ENCODE results near the gene ZNF81.

Gene ZNF81

GRCh38 chrX:47815901-47816845, 20.5 kb upstream of the ZNF81 start:
- H3K9me3 ChIP-seq: no peaks in the 10 kb centered on the region
- H3K4me3 ChIP-seq (ENCODE audit: low read depth in 1 of 2, low read length in 1 of 2): no peak overlapping the region
- TF ChIP-seq CTCF (IDR thresholded peaks at IDR 0.05): no peak
- H3K27me3 ChIP-seq: no peaks in the 10 kb centered on the region
- no peak overlapping the region for H3K27ac ChIP-seq
- no peaks in the 10 kb centered on the region for H3K4me1 ChIP-seq (ENCODE audit: control insufficient read depth in 1 of 2, insufficient read depth in 1 of 2, low read depth in 1 of 2, low read length in 1 of 2)
- no peaks in the 10 kb centered on the region for H3K36me3 ChIP-seq

- no peaks in the 10 kb centered on the region for H3K36me3 ChIP-seq
- no peaks in the 10 kb centered on the region for H3K9me3 ChIP-seq
- no peak for TF ChIP-seq CTCF (IDR thresholded peaks at IDR 0.05)
- H3K27ac ChIP-seq: no peak overlapping the region
- no peak overlapping the region for H3K4me3 ChIP-seq (ENCODE audit: low read depth in 1 of 2, low read length in 1 of 2)
- no peaks in the 10 kb centered on the region for H3K27me3 ChIP-seq
- H3K4me1 ChIP-seq (ENCODE audit: control insufficient read depth in 1 of 2, insufficient read depth in 1 of 2, low read depth in 1 of 2, low read length in 1 of 2): no peaks in the 10 kb centered on the region
These were observed 19.3 kb upstream of the ZNF81 start for GRCh38 chrX:47817421-47817820.

GRCh38 chrX:47817897-47818296, 18.8 kb upstream of the ZNF81 start:
- no peak for TF ChIP-seq CTCF (IDR thresholded peaks at IDR 0.05)
- H3K27ac ChIP-seq: no peak overlapping the region
- H3K4me1 ChIP-seq (ENCODE audit: control insufficient read depth in 1 of 2, insufficient read depth in 1 of 2, low read depth in 1 of 2, low read length in 1 of 2): no peaks in the 10 kb centered on the region
- no peak overlapping the region for H3K4me3 ChIP-seq (ENCODE audit: low read depth in 1 of 2, low read length in 1 of 2)
- no peaks in the 10 kb centered on the region for H3K27me3 ChIP-seq
- H3K9me3 ChIP-seq: no peaks in the 10 kb centered on the region
- no peaks in the 10 kb centered on the region for H3K36me3 ChIP-seq

DNA sequence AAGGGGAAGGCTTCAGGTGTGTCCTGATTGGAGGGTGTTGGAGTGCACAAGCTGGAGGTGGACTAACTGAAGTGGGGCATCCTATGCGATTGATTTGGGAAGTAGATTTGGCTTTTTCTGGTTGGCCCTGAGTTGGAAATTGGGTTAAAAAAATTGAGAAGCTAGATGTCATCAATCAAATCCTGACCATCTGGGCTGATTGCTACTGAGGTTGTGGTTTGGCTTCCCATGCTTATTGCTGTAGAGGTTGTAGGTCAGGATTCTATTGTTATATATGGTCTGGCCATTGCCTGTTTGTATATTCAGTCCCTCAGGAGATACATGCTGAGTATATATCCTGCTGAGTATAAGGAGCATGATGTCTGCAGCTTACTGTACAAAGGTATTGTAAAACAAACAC, 7.7 kb upstream of the ZNF81 start:
- Histone ChIP-seq H3K4me1 (ENCODE audit: control insufficient read depth in 1 of 2, insufficient read depth in 1 of 2, low read depth in 1 of 2, low read length in 1 of 2) (no peaks in the 10 kb centered on the region), H3K4me3 (ENCODE audit: low read depth in 1 of 2, low read length in 1 of 2) (no peak overlapping the region), H3K9me3 (no peaks in the 10 kb centered on the region), H3K36me3 (no peaks in the 10 kb centered on the region), H3K27ac (no peak overlapping the region), H3K27me3 (no peaks in the 10 kb centered on the region)
- TF ChIP-seq CTCF (IDR thresholded peaks at IDR 0.05): no peak

DNA sequence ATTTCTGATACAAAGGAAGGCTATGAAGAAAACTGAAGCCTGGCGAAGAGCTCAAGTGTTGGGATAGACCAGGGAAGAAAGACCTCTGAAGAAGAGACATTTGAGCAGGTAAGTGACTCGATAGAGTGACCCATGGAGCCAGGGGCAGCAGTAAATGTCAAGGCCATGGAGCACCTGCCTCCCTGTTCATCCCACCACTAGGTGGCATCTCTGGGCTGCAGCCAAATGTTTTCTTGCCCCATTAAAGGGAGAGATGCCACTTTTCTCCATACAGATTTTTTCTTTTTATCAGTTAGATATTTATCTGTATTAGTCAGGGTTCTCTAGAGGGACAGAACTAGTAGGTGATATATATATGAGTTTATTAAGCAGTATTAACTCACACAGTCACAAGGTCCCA, 4.9 kb upstream of the ZNF81 start:
- H3K4me3 ChIP-seq (ENCODE audit: low read depth in 1 of 2, low read length in 1 of 2): no peak overlapping the region
- H3K4me1 ChIP-seq (ENCODE audit: control insufficient read depth in 1 of 2, insufficient read depth in 1 of 2, low read depth in 1 of 2, low read length in 1 of 2): peaks cover 0 to 7% of the 10 kb centered on the region in 2 experiments
- no peaks in the 10 kb centered on the region for H3K27me3 ChIP-seq
- peak; percentile 56 for TF ChIP-seq CTCF (IDR thresholded peaks at IDR 0.05)
- H3K36me3 ChIP-seq: no peaks in the 10 kb centered on the region
- H3K9me3 ChIP-seq: no peaks in the 10 kb centered on the region
- no peak overlapping the region for H3K27ac ChIP-seq

Data from neutrophil (primary cell).